Glomerular visceral epithelial cell (primary cell): Measurements from ENCODE around the gene C3orf85.
"Not testable (repeated sequence)": the region's sequence is repeated elsewhere in the genome, so short reads cannot be mapped to it uniquely, and the experiment has no call there.

Experiments used
- DNase-seq: peaks from one replicate; pipeline ENCODE4 v3.0.0-alpha.2; 2016; ENCODE audit errors: extremely low spot score

Gene C3orf85, protein sequence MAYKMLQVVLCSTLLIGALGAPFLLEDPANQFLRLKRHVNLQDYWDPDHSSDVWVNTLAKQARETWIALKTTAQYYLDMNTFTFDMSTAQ

GRCh38 chr3:109136523-109136922 lies at the start of gene C3orf85:
Gene C3orf85 (plus strand): TSS chr3:109136719. CDS start chr3:109136848, 129 bp downstream.
- DNase-seq = no peak

- DNase-seq = no peak
Measured at GRCh38 chr3:109089265-109089664, 47.3 kb upstream of the C3orf85 start.

GRCh38 chr3:109091846-109092245 lies 44.7 kb upstream of the C3orf85 start:
- DNase-seq = no peak

DNA sequence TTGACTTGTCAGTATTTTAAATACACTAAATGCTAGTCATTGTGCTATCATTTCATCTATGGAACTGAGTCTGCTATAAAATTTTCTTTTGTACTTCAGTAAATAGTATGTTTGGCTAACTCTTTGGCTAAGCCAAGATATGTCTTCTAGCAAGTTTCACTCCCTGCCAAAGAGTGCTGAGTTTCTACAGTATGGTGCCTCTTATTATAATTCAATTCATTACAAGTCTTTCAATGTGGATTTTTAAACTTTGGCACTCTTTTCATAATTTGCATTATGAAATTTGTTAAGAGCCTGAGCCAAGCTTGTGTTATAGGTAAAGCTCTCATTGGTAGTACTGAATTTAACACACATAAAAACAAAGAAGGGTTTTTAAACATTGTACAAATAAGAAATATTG lies 43.0 kb upstream of the C3orf85 start:
- DNase-seq = no peak

- DNase-seq = no peak
Measured at GRCh38 chr3:109095166-109095565, 41.4 kb upstream of the C3orf85 start.

GRCh38 chr3:109098079-109098644 lies 38.4 kb upstream of the C3orf85 start:
- peak; percentile 16 for DNase-seq

DNA sequence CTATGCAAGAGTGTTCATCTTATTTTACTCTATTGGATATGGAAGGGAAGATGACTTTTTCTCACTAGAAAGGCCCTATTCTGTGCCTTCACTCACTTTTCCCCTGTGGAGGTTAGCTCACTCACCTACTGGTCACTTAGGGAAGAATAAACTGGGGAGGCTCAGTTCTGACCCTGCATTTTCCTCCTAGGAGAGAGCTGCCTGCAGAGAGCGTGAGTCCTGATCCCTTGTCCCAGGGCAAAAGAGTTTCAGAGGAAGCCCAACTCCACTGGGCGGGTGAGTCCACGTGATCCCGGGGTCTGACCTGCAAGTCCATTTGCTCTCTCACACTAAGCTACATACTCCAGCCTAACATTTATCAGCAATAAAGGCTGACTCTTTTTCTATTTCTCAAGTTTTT lies 26.9 kb upstream of the C3orf85 start:
- DNase-seq = no peak

- DNase-seq = no peak
Measured at GRCh38 chr3:109112946-109113760, 23.4 kb upstream of the C3orf85 start.

DNA sequence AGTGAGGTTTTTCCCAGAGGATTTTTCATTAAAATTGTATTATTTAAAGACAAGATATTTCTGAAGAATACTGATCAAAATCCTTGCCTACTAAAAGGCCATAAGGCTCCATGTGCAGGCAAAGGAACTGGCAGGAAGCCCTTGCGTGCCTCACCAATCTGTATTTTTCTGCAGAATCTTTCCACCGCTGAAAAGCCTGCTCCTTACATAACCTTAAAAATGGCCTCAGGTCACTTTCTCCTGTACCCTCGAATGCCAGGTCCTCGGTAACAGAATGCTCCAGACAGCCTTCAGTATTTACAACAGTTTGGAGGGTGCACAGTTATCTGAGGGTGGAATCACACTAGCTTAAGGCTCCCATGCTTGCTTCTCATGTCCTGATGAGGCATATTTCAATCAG lies 21.8 kb upstream of the C3orf85 start:
- no peak for DNase-seq

GRCh38 chr3:109115451-109115850 lies 21.1 kb upstream of the C3orf85 start:
- no peak for DNase-seq

DNA sequence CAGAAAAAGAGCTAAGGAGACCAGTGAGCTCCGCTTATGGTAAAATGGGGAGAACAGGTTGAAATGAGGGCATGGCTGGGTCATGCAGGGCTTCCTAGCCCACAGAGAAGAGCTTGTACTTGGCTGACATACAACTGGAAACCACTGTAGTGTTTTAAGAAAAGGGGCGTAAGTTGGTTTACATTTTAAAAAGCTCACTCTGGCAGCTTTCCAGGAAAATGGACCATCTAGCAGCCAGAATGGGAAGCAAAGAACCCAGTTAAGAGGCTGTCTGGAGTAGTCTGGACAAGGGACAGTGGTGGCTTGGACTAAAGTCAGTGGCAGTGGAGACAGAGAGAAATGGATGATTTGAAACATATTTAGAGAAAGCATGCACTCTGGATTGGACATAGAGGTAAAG lies 20.5 kb upstream of the C3orf85 start:
- no peak for DNase-seq

DNA sequence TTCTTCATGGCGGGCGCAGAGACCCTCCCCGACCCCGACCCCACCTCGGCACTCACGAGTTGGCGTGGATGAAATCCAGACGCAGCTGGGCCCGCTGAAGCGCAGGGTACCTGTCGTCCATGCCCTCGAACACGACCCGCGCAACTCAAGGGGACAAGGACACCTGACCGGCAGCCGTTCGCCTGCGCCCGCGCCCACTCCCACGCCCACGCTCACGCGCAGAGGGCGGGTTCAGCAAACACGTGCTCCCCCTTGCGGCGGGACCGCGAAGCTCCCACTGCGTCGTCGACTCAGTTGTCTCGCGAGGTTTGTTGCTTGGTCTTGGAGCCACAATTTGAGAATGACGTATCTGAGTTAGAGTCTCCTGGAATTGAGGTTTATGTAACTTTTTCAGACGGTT lies 18.6 kb upstream of the C3orf85 start, which contains the start of gene MORC1:
Gene MORC1, minus strand, starts transcription at position 196 of the 400 bp plus-strand sequence. Its CDS starts 75 bp downstream, at position 121.
- no peak for DNase-seq

GRCh38 chr3:109118584-109118983 lies 17.9 kb upstream of the C3orf85 start:
- no peak for DNase-seq

- DNase-seq = no peak
Measured at GRCh38 chr3:109122690-109123089, 13.8 kb upstream of the C3orf85 start.

DNA sequence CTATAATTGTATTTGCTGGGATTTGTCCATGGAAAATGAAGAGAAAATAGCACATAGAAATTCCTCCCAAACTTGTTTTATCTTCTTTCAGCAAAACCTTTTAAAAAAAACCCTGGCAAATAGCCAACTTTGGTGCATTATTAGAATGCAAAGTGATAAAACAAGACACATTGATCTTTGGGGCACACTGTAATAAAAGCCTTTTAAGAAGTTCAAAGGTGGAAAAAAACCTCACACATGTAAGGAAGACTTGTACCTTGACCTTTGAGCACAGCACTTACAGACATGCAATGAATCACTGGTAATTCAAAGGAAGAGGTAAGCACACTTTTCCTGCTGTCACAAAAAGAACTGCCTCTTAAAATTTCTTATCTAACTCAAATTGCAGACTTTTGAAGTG lies 10.6 kb upstream of the C3orf85 start:
- no peak for DNase-seq

GRCh38 chr3:109127553-109127952 lies 9.0 kb upstream of the C3orf85 start:
- no peak for DNase-seq

GRCh38 chr3:109131276-109131675 lies 5.2 kb upstream of the C3orf85 start:
- DNase-seq = no peak

- DNase-seq = peak; percentile 58
Measured at GRCh38 chr3:109132801-109133473, 3.6 kb upstream of the C3orf85 start.

DNA sequence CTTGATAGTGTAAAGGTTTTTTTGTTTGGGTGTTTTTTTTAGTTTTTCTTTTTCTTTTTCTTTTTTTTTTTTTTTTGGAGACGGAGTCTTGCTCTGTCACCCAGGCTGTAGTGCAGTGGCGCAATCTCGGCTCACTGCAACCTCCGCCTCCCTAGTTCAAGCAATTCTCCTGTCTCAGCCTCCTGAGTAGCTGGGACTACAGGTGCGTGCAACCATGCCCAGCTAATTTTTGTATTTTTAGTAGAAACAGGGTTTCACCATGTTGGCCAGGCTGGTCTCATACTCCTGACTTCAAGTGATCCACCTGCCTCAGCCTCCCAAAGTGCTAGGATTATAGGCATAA lies 3.1 kb upstream of the C3orf85 start:
- DNase-seq = not testable (repeated sequence)

- DNase-seq = peak; percentile 45
Measured at GRCh38 chr3:109137761-109138160, 1.2 kb downstream of the C3orf85 start.

GRCh38 chr3:109140318-109140717 lies 3.8 kb downstream of the C3orf85 start:
- DNase-seq = no peak

GRCh38 chr3:109143646-109144045 lies 7.1 kb downstream of the C3orf85 start:
- no peak for DNase-seq

GRCh38 chr3:109149078-109149477 lies 12.6 kb downstream of the C3orf85 start:
- no peak for DNase-seq
